GM12878 (cell line): Measurements from ENCODE around the gene GNB5. TPM values are rescaled to one million over a fixed set of nuclear protein-coding genes. Genes with fewer than 3 reads are reported as not detected.

ENCODE experiments used
- ATAC-seq: fragments of 200-7000 bp; cut with Tn5 transposase; 3 replicates; pipeline ENCODE4 v1.9.1; 2020; ENCODE audit warnings: mild to moderate bottlenecking, moderate library complexity
- BruUV-seq: library from RNA; stranded (reverse); fragments of 400-500 nt; replicated peaks from 2 replicates; lab custom pipeline; 2021; lab: Mats Ljungman, UMichigan
- CTCF ChIA-PET: fragments of 300-600 bp; sonication (Branson Sonifier 250); formaldehyde crosslinking; extraction: SDS; loops from one replicate; lab custom pipeline; 2021; ENCODE audit warnings: inconsistent platforms; lab: Yijun Ruan, JAX
- POLR2A ChIA-PET: fragments of 350-600 bp; formaldehyde crosslinking; extraction: SDS; loops from one replicate; lab custom pipeline; 2021; ENCODE audit warnings: inconsistent platforms; lab: Charles Lee
- RAD21 ChIA-PET: fragments of 300-600 bp; sonication (Branson Sonifier 250); formaldehyde crosslinking; loops from one replicate; lab custom pipeline; 2023; ENCODE audit warnings: antibody characterized with exemption; ENCODE audit not compliant: unreplicated experiment; lab: Charles Lee
- SMC1A ChIA-PET: fragments of 300-600 bp; sonication (Branson Sonifier 250); formaldehyde crosslinking; loops from one replicate; lab custom pipeline; 2023; ENCODE audit not compliant: unreplicated experiment, uncharacterized antibody; lab: Charles Lee
- DNase-seq: peaks from one replicate; pipeline ENCODE4 v3.0.0-alpha.2; 2011; ENCODE audit warnings: low read depth, low spot score
- FAIRE-seq: peaks from 3 replicates; lab custom pipeline; 2011; peaks lifted over from hg19 to GRCh38; lab: Jason Lieb, UNC
- H2AFZ ChIP-seq: 2 replicates; pipeline ENCODE4 v1.6.0; 2011; ENCODE audit warnings: low read depth, low read length, control low read depth; ENCODE audit not compliant: control insufficient read depth
- H3K27ac ChIP-seq: 2 replicates; pipeline ENCODE4 v1.5.1; 2011; ENCODE audit warnings: control low read depth; ENCODE audit not compliant: control insufficient read depth, insufficient read depth
- H3K27me3 ChIP-seq, 2 experiments: replicated peaks in 1 of 2; 2 replicates each; pipeline versions ENCODE4 v1.6.0 to v1.6.1; 2011; ENCODE audit warnings: low read length in 1 of 2; ENCODE audit not compliant: control insufficient read depth in 2 of 2, insufficient read depth in 2 of 2
- H3K36me3 ChIP-seq, 2 experiments: 2 replicates each; pipeline ENCODE4 v1.5.1; 2011; ENCODE audit warnings: low read length in 1 of 2; ENCODE audit not compliant: control insufficient read depth in 2 of 2, insufficient read depth in 2 of 2
- H3K4me1 ChIP-seq: 2 replicates; pipeline ENCODE4 v1.6.1; 2011; ENCODE audit warnings: mild to moderate bottlenecking, low read length, moderate library complexity, mixed read lengths; ENCODE audit not compliant: control insufficient read depth, insufficient read depth
- H3K4me2 ChIP-seq: 2 replicates; pipeline ENCODE4 v1.6.0; 2011; ENCODE audit warnings: control low read depth; ENCODE audit not compliant: control insufficient read depth, insufficient read depth
- H3K4me3 ChIP-seq: fragments of 200-600 bp; sonication (generic); 2 replicates; pipeline ENCODE4 v1.5.1; 2016
- H3K79me2 ChIP-seq: 2 replicates; pipeline ENCODE4 v1.6.0; 2011; ENCODE audit warnings: low read length; ENCODE audit not compliant: control insufficient read depth, insufficient read depth
- H3K9ac ChIP-seq: 2 replicates; pipeline ENCODE4 v1.8.0; 2011; ENCODE audit warnings: low read length, control low read depth, mixed read lengths; ENCODE audit not compliant: control insufficient read depth, insufficient read depth
- H3K9me3 ChIP-seq: replicated peaks from 3 replicates; pipeline ENCODE4 v1.5.1; 2011; ENCODE audit warnings: mild to moderate bottlenecking, low read length; ENCODE audit not compliant: control insufficient read depth, insufficient read depth
- H4K20me1 ChIP-seq: 2 replicates; pipeline ENCODE4 v1.6.0; 2011; ENCODE audit not compliant: control insufficient read depth, insufficient read depth
- ATF7 ChIP-seq: fragments of 450-650 bp; IDR thresholded peaks from 2 replicates; pipeline ENCODE4 v1.6.1; 2016; ENCODE audit warnings: low read depth, mild to moderate bottlenecking
- CEBPB ChIP-seq, 2 experiments: fragments of 150-350 bp in 1 of 2; IDR thresholded peaks; 2 replicates each; pipeline ENCODE4 v1.6.1; 2012 to 2014; ENCODE audit warnings: low read depth in 2 of 2, low read length in 2 of 2, borderline replicate concordance in 1 of 2, inconsistent platforms in 1 of 2
- CHD2 ChIP-seq: IDR thresholded peaks from 2 replicates; pipeline ENCODE4 v1.6.1; 2011; ENCODE audit warnings: low read depth, low read length, improper control_type of control experiment, borderline replicate concordance
- CREB1 ChIP-seq: IDR thresholded peaks from 2 replicates; pipeline ENCODE4 v1.6.1; 2012; ENCODE audit warnings: low read depth, mild to moderate bottlenecking, inconsistent platforms
- CREM ChIP-seq: IDR thresholded peaks from 2 replicates; pipeline ENCODE4 v1.6.1; 2014; ENCODE audit warnings: antibody characterized with exemption, low read depth
- EED ChIP-seq: sonication (generic); IDR thresholded peaks from 2 replicates; pipeline ENCODE4 v1.6.1; 2016; ENCODE audit warnings: antibody characterized with exemption, low read depth
- IKZF2 ChIP-seq, 2 experiments: fragments of 450-650 bp; IDR thresholded peaks; 2 replicates each; pipeline ENCODE4 v1.6.1; 2017; ENCODE audit warnings: mild to moderate bottlenecking in 2 of 2, moderate library complexity in 2 of 2
- JUNB ChIP-seq: IDR thresholded peaks from 2 replicates; pipeline ENCODE4 v1.6.1; 2016; ENCODE audit warnings: antibody characterized with exemption, mild to moderate bottlenecking
- TBL1XR1 ChIP-seq: IDR thresholded peaks from 2 replicates; pipeline ENCODE4 v1.6.1; 2012; ENCODE audit warnings: low read depth, low read length, improper control_type of control experiment
- WGBS: methylation state at CpG from one replicate; pipeline ENCODE4 v1.1.6; 2016; ENCODE audit warnings: low lambda C conversion rate; ENCODE audit not compliant: insufficient replicate concordance, insufficient coverage; ENCODE audit errors: missing lambda C conversion rate; 5-methylcytosine and 5-hydroxymethylcytosine counted together
- in situ Hi-C: fragments of 300-500 bp; cut with MboI; formaldehyde crosslinking; loops from 9 replicates; pipeline ENCODE4 v1.14.3; 2018; ENCODE audit warnings: mixed read lengths
- intact Hi-C: fragments of 100-400 bp; cut with micrococcal nuclease; formaldehyde crosslinking; loops from one replicate; pipeline ENCODE4 v1.14.2; 2022; ENCODE audit not compliant: unreplicated experiment
- polyA plus RNA-seq, 11 experiments: library from polyadenylated mRNA; depleted of rRNA in 4 of 11; unstranded in 6 of 11; stranded (reverse) in 5 of 11; fragments of >200 nt; fragmentation: Nextera tagmentation in 4 of 11; fragmentation: Illumina TruSeq in 1 of 11; extraction: Ambion mirVana in 4 of 11; extraction: Trizol in 1 of 11; gene quantifications; 1 replicate in 1 of 11; 2 replicates in 10 of 11; pipeline versions ENCODE4 v1.2.1 to v1.2.3, GENCODE V29; 2011 to 2016; ENCODE audit warnings: inconsistent platforms in 2 of 11, missing spikeins in 2 of 11, low read depth in 1 of 11
- total RNA-seq, 4 experiments: library from RNA; depleted of rRNA in 3 of 4; stranded (reverse); fragments of >200 nt in 3 of 4; fragmentation: Illumina TruSeq in 1 of 4; extraction: Trizol in 1 of 4; gene quantifications; 2 replicates each; pipeline versions ENCODE4 v1.2.1 to v1.2.3, GENCODE V29; 2013 to 2021

GNB5 gene
- total and polyA plus RNA-seq, 10 of the 15 experiments (the other 5 are each of a cell fraction or from before 2014, with no cell fraction given): 2.4 to 25.9 (median 15.2) TPM

DNA sequence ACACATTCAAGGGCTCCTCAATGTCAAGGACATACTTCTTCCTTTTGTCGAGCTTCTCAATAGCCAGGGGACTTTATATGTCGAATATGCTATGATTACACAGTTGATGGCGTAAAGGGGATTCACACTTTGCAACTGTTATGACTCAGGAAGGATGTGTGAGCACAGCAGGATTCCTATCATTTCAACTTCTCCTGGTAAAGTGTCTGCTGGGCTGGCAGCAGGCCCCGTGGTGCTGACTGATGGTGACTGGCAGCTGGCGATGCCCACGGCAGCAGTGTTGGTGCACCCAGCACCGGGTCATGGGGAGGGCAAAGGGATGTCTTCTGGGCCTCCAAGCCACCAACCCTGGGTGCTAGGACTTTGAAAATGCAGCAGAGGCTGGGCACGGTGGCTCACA lies 44.8 kb upstream of the GNB5 start:
- in situ Hi-C loops (no loop called here), intact Hi-C loops (no loop called here)
- H4K20me1 ChIP-seq: no peaks in the 10 kb centered on the region
- DNase-seq (no peak), FAIRE-seq (no peak), ATAC-seq (no peak)
- no peak overlapping the region for H3K4me2 ChIP-seq
- CTCF ChIA-PET: interaction anchor here (0.6 to 3.8 kb wide), 14 partner anchors 9 to 266 kb away, joined by 3 to 18 read pairs (median 6); no protein-coding TSS in a partner anchor
- SMC1A ChIA-PET: interaction anchor here (0.6 to 8.5 kb wide), 7 partner anchors 13 to 498 kb away, joined by 3 to 80 read pairs (median 4); no protein-coding TSS in a partner anchor
- H3K9me3 ChIP-seq: no peaks in the 10 kb centered on the region
- H3K4me1 ChIP-seq: peaks cover 41% of the 10 kb centered on the region
- RAD21 ChIA-PET: interaction anchor here (0.6 to 1.6 kb wide), 5 partner anchors 9 to 121 kb away, joined by 3 to 8 read pairs (median 5); no protein-coding TSS in a partner anchor
- peak overlapping the region; percentile 16 for H2AFZ ChIP-seq
- no peaks in the 10 kb centered on the region for H3K36me3 ChIP-seq
- no peaks in the 10 kb centered on the region for H3K27me3 ChIP-seq
- BruUV-seq: no TSS peak
- POLR2A ChIA-PET: no interaction called here
- H3K27ac ChIP-seq: no peak overlapping the region
- no peak overlapping the region for H3K9ac ChIP-seq
- peak; percentile 71 for TF ChIP-seq JUNB
- peak in 1 of 2 experiments; percentile 18; a peak in 1 of 4 replicates for TF ChIP-seq IKZF2 (IDR thresholded peaks at IDR 0.05)
- TF ChIP-seq EED: peak; percentile 61
- 0 out of 2 replicates have a peak, but pooled peaks have one; percentile 30 for TF ChIP-seq CREB1
- TF ChIP-seq CREM: peak; percentile 56; the same call in 1 of the 2 replicates
- no peak for TF ChIP-seq CEBPB (IDR thresholded peaks at IDR 0.05; ENCODE audit: borderline replicate concordance in 1 of 2, low read depth in 2 of 2, low read length in 2 of 2)
- no peak for TF ChIP-seq CHD2
- TF ChIP-seq ATF7: no peak
- TF ChIP-seq TBL1XR1: no peak
- WGBS: 32% methylated on average over 8 of the region's 8 CpGs
- H3K4me3 ChIP-seq: no peak overlapping the region
- H3K79me2 ChIP-seq: no peaks in the 10 kb centered on the region
